Stimulated activated CD4-positive, alpha-beta T cell treated with anti-CD3 and anti-CD28 coated beads, Interleukin-12 subunit alpha, Interleukin-12 subunit beta, amount 100 ng/mL, for 4 hours (primary cell): ENCODE measurements around the gene COPS8.

Source experiments
- DNase-seq: peaks from one replicate; pipeline ENCODE4 v3.0.0-alpha.2; 2020

COPS8 gene

GRCh38 chr2:237085248-237086221 lies at the start of gene COPS8:
TSS of gene COPS8 (plus strand) at chr2:237085889. CDS start at chr2:237085965, 76 bp downstream.
- DNase-seq = peak; percentile 87

- no peak for DNase-seq
These were observed 46.2 kb upstream of the COPS8 start for GRCh38 chr2:237039301-237040031.

- no peak for DNase-seq
These were observed 44.5 kb upstream of the COPS8 start for GRCh38 chr2:237041231-237041630.

- no peak for DNase-seq
These were observed 43.6 kb upstream of the COPS8 start for GRCh38 chr2:237042101-237042500.

- no peak for DNase-seq
These were observed 41.8 kb upstream of the COPS8 start for GRCh38 chr2:237043866-237044265.

GRCh38 chr2:237044281-237044680 lies 41.4 kb upstream of the COPS8 start:
- DNase-seq = no peak

GRCh38 chr2:237045449-237045848 lies 40.2 kb upstream of the COPS8 start:
- DNase-seq = no peak

- no peak for DNase-seq
These were observed 37.1 kb upstream of the COPS8 start for GRCh38 chr2:237048595-237048994.

GRCh38 chr2:237051861-237052260 lies 33.8 kb upstream of the COPS8 start:
- no peak for DNase-seq

GRCh38 chr2:237053066-237053465 lies 32.6 kb upstream of the COPS8 start:
- no peak for DNase-seq

GRCh38 chr2:237055386-237056100 lies 30.1 kb upstream of the COPS8 start:
- DNase-seq = no peak

GRCh38 chr2:237056287-237056875 lies 29.3 kb upstream of the COPS8 start:
- no peak for DNase-seq

GRCh38 chr2:237057107-237057506 lies 28.6 kb upstream of the COPS8 start:
- no peak for DNase-seq

GRCh38 chr2:237057893-237058300 lies 27.8 kb upstream of the COPS8 start:
- no peak for DNase-seq

GRCh38 chr2:237058423-237058822 lies 27.3 kb upstream of the COPS8 start:
- DNase-seq = no peak

- DNase-seq = no peak
These were observed 26.4 kb upstream of the COPS8 start for GRCh38 chr2:237059155-237059875.

- DNase-seq = no peak
These were observed 25.0 kb upstream of the COPS8 start for GRCh38 chr2:237060534-237061312.

GRCh38 chr2:237061356-237061755 lies 24.3 kb upstream of the COPS8 start:
- no peak for DNase-seq

GRCh38 chr2:237062585-237062984 lies 23.1 kb upstream of the COPS8 start:
- no peak for DNase-seq

GRCh38 chr2:237064203-237065070 lies 21.3 kb upstream of the COPS8 start:
- DNase-seq = no peak
